Activated CD8-positive, alpha-beta memory T cell treated with anti-CD3 and anti-CD28 coated beads for 48 hours (primary cell): ENCODE data around the gene IL6.
"Not testable (repeated sequence)": the region's sequence is repeated elsewhere in the genome, so short reads cannot be mapped to it uniquely, and the experiment has no call there.

ENCODE experiments used
- DNase-seq, 3 experiments: peaks; one replicate each; pipeline ENCODE4 v3.0.0-alpha.2; 2020; ENCODE audit warnings: low read depth in 2 of 3, low spot score in 2 of 3

The IL6 gene

DNA sequence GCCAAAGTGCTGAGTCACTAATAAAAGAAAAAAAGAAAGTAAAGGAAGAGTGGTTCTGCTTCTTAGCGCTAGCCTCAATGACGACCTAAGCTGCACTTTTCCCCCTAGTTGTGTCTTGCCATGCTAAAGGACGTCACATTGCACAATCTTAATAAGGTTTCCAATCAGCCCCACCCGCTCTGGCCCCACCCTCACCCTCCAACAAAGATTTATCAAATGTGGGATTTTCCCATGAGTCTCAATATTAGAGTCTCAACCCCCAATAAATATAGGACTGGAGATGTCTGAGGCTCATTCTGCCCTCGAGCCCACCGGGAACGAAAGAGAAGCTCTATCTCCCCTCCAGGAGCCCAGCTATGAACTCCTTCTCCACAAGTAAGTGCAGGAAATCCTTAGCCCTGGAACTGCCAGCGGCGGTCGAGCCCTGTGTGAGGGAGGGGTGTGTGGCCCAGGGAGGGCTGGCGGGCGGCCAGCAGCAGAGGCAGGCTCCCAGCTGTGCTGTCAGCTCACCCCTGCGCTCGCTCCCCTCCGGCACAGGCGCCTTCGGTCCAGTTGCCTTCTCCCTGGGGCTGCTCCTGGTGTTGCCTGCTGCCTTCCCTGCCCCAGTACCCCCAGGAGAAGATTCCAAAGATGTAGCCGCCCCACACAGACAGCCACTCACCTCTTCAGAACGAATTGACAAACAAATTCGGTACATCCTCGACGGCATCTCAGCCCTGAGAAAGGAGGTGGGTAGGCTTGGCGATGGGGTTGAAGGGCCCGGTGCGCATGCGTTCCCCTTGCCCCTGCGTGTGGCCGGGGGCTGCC, at the start of gene IL6:
IL6 (plus strand) TSS at position 294 of the 807 bp plus-strand sequence; CDS start at position 357, 63 bp downstream.
- DNase-seq = no peak

- DNase-seq = not testable (repeated sequence)
These were observed 49.7 kb upstream of the IL6 start for GRCh38 chr7:22677263-22677662.

GRCh38 chr7:22677680-22678079, 49.3 kb upstream of the IL6 start:
- DNase-seq = no peak

- no peak for DNase-seq
These were observed 46.5 kb upstream of the IL6 start for GRCh38 chr7:22680482-22680911.

GRCh38 chr7:22681312-22681711, 45.7 kb upstream of the IL6 start:
- no peak for DNase-seq

DNA sequence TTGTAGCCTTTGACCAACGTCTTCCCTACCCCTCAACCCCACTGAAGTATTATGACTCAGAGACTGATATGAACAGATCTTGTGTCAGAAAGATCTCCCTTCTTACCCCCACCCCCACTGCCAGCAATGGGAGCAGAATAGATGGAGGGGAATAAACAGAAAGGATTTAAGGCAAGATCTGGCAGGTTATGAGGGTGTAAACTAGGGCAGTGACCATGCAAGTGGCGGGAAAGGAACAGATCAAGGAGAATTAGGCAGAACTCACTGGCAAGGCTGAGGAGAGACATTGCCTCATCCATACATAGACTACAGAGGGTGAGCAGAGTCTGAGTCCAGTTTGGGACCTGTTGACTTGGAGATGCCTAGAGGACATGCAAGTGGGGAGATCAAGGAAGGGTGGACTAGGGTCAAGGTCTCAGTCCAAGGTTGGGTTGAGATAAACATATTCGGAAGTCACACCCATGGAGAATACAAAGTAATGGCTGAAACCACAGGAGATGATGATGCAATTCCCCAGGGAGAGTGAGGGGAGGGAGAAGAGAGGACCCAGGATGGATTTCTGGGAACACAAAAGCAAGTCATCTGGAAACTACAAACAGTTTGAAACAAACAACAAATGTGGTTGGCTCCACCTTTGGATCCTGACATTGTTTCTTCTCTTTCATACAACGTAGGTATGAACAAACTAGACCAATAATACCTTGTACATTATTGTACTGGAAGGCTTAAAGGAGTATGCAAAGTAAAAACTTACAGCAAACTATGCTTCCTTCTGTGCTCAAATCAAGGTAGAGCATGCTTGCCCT, 44.9 kb upstream of the IL6 start:
- no peak for DNase-seq

DNA sequence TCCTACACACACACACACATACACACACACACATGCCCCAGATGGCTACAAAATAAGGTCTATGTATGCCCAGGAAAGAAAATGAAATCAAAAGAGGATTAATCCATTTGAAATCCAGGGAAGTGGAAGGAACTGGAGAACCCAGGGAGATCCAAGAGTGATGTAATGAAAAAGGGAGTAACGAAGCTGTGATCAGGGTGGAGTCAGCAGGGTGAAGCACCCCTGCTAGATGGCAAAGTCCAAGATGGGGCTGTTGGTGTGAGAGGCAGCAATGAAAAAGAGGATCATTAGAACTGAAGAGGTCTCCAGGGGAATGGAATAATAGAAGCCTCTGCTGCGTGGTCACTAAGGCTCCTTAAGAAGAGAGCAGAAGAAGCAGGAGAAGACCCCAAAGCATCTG, 43.6 kb upstream of the IL6 start:
- DNase-seq = no peak

DNA sequence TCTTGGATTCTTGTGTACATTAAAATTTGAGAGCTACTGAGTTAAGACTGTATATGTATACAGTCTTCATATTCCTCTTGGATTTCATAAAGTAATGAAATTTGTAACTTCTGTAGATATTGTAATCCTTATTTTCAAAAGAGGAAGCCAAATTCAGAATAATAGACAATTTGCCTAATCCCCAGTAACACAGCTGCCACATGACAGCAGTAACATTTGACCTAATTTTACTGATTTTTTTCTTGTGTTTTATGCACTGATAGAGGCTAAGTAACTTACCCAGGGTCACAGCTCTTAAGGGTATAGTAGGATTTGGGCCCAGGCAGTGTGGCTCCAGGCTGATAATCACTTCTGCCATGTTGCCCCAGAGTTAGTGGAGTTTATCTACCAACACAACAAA, 40.4 kb upstream of the IL6 start:
- no peak for DNase-seq

- DNase-seq = no peak
These were observed 38.9 kb upstream of the IL6 start for GRCh38 chr7:22688084-22688483.

DNA sequence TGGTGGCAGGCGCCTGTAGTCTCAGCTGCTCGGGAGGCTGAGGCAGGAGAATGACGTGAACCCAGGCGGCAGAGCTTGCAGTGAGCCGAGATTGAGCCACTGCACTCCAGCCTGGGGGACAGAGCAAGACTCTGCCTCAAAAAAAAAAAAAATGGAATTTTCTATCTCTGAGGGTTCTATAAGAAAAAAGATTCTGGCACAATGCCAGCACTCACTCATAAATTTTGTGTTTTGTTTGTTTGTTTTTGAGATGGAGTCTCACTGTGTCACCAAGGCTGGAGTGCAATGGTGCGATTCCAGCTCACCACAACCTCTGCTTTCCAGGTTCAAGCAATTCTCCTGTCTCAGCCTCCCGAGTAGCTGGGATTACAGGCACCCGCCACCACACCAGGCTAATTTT, 38.1 kb upstream of the IL6 start:
- not testable (repeated sequence) for DNase-seq

DNA sequence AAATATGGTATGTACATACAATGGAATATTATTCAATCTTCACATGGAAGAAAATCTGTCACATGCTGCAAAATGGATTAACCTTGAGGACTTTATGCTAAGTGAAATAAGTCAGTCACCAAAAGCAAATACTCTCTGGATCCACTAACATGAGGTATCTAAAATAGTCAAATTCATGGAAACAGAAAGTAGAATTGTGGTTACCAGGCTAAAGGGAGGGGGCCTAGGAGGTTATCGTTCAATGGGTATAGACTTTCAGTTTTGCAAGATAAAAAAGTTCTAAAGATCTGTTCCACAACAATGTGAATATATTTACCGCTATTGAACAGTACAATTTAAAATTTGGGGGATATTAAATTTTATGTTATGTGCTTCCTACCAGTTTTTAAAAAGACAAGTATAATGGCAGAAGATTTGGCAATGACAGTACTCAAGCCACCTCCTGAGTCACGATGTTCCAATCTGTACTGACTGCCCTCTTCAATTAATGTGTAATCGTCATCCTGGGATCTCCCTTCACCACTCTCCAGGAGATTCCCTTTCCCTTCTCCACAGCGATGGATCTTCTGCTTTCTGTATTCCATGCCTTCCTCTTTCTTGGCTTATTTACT, 32.3 kb upstream of the IL6 start:
- no peak for DNase-seq

DNA sequence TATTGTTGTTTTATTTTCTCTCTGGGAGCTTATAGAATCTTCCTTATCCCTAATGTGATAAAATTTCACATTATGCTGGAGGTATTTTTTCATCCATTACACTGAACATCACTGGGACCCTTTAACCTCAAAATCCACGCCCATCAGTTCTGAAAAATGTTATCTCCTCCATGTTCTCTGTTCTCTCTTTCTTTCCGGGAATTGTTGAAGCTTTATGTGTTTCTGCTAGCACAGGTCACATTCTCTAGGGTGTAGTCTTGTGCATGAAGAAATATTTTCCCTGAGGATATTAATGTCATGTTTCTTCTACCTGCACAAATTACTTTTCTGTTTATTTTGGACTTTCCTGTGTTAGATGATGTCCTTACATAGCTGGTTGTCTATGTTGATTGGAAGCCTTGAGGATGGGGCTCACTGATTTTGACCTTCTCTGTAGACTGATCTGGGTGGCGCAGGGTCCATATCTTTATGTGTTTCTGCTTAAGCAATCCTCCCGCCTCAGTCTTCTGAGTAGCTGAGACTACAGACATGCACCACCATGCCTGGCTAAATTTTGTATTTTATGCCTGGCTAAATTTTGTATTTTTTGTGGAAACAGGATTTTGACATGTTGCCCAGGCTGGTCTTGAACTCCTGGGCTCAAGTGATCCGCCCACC, 31.4 kb upstream of the IL6 start:
- no peak for DNase-seq

- DNase-seq = no peak
These were observed 30.3 kb upstream of the IL6 start for GRCh38 chr7:22696541-22697228.

DNA sequence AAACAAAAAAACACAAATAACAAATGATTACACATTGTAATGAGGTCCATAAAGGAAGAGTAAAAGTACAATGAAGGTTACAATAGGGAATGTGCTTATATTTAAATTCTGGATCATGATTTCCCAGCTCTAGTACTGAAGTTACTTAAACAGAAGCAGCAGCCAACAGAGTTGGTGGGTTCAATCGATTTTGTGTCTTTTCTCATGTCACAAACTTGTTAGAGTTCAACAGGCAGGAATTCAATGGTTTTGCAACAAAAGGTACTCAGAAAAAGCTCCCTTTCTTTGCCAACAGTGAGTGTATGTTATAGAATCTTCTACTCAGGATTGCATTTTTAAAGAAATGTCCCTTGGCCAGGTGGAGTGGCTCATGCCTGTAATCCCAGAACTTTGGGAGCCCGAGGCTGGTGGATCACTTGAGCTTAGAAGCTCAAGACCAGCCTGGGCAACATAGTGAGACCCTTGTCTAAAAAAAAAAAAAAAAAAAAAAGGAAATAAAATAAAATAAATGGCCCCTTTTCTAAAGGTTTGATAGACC, 29.6 kb upstream of the IL6 start:
- no peak for DNase-seq

DNA sequence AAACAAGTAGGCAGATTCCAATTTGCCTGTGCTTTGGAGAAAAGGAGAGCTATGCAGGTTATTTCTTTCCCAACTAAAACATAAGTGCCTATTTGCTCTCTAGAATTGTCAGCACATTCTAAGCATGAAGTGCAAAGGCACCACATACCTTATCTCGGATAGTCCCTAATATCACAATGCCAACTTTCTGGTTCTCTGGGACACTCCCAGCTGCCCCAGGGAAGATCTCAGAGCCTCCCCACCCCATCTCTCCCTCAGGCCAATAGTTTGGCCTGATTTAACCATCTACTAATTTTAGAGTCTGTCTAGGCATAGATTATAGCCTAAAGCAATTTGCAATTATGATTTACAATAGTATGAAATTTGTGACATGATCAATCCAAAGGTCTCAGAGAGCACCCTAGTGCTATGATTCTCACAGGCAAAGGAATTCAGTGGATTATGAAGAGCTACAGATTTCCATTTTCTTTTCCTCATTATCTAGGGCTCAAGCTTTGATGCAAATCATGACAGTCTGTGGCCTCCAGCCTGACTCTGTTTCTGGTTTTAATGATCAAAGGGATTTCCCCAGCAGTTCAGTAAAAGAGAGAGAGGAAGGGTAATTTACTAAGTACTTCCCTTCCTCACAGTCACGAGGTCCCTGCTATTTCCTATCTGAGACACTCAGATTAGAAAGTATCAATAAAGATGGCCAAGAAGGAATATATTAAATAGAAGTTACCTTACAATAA, 29.0 kb upstream of the IL6 start:
- DNase-seq = no peak

- DNase-seq = no peak
These were observed 28.2 kb upstream of the IL6 start for GRCh38 chr7:22698767-22699166.

GRCh38 chr7:22700559-22701002, 26.4 kb upstream of the IL6 start:
- no peak for DNase-seq

GRCh38 chr7:22702516-22702915, 24.5 kb upstream of the IL6 start:
- DNase-seq = no peak

DNA sequence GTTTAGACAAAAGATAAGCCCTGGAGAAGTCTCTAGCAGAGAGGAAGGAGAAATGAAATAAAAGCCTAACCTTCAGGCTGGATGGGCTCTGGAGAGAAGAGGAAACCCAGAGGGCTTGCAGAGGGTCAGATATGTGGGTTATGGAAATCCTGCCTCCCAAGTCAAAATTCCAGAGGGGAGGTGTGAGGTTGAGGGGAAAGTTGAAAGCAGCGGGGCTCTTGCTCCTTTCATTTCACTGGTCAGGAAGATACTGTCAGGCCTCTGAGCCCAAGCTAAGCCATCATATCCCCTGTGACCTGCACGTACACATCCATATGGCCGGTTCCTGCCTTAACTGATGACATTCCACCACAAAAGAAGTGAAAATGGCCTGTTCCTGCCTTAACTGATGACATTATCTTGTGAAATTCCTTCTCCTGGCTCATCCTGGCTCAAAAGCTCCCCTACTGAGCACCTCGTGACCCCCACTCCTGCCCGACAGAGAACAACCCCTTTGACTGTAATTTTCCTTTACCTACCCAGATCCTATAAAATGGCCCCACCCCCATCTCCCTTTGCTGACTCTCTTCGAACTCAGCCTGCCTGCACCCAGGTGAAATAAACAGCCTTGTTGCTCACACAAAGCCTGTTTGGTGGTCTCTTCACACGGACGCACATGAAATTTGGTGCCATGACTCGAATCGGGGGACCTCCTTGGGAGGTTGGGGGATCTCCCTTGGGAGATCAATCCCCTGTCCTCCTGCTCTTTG, 23.7 kb upstream of the IL6 start:
- DNase-seq = not testable (repeated sequence)
